GM12873 (cell line): ENCODE data around the gene HS3ST5.

ENCODE experiments used
- TF ChIP-seq, protein P1 (sequence below): IDR thresholded peaks from 2 replicates; pipeline ENCODE4 v1.5.1; 2012; ENCODE audit warnings: low read depth, mild to moderate bottlenecking, moderate library complexity, low read length, control low read depth; ENCODE audit not compliant: insufficient read depth; ENCODE audit errors: missing control alignments

The HS3ST5 gene, protein sequence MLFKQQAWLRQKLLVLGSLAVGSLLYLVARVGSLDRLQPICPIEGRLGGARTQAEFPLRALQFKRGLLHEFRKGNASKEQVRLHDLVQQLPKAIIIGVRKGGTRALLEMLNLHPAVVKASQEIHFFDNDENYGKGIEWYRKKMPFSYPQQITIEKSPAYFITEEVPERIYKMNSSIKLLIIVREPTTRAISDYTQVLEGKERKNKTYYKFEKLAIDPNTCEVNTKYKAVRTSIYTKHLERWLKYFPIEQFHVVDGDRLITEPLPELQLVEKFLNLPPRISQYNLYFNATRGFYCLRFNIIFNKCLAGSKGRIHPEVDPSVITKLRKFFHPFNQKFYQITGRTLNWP

DNA sequence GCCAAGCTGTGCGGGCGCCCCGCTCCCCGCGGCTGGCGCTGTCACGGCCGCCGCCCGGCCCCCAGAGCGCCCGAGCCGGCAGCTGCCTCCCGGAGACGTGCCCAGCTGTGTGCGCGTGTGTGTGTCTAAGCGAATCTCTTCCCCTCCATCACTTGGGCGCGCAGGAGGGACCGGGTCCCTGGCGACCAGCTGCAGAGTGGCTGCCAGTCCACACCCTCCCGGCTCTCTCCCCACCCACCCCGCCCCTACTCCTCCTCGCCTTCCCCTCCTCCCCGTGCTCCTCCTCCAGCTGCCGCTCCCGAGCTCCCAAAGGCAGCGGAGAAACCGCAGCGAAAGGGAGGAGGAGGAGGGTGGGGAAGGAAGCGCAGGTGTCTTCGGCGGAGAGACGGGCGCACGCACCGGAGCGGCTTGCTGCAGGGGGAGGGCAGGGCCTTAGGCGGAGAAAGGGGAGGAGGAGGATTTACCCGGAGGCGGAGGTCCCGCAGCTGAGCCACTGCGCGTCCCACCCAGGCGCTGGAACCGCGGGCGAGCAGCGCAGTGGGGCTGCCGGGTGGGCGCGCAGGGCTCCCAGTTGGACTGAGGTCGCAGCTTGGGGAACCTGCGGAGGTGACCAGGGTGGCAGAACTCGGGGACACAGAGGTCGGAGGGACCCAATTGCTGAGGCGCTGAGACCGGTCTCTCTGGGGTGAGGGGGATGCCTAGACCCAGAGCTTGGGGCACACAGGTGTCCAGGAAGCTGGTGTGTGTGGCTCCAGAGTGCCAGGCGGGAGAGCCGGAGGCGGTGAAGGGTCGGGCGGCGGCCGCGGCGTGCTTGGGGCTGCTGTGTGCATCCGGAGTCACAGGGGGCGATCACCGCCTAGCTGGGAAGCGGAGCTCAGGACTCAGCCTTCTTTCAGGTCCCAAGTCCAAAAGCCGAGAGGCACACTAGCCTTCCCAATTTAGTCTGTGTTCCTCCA lies at the start of gene HS3ST5:
HS3ST5 (minus strand) TSS at position 198 of the 956 bp plus-strand sequence. CDS start 280,178 bp downstream, outside the sequence.
- TF ChIP-seq, protein P1, sequence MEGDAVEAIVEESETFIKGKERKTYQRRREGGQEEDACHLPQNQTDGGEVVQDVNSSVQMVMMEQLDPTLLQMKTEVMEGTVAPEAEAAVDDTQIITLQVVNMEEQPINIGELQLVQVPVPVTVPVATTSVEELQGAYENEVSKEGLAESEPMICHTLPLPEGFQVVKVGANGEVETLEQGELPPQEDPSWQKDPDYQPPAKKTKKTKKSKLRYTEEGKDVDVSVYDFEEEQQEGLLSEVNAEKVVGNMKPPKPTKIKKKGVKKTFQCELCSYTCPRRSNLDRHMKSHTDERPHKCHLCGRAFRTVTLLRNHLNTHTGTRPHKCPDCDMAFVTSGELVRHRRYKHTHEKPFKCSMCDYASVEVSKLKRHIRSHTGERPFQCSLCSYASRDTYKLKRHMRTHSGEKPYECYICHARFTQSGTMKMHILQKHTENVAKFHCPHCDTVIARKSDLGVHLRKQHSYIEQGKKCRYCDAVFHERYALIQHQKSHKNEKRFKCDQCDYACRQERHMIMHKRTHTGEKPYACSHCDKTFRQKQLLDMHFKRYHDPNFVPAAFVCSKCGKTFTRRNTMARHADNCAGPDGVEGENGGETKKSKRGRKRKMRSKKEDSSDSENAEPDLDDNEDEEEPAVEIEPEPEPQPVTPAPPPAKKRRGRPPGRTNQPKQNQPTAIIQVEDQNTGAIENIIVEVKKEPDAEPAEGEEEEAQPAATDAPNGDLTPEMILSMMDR, result peak; percentile 30

DNA sequence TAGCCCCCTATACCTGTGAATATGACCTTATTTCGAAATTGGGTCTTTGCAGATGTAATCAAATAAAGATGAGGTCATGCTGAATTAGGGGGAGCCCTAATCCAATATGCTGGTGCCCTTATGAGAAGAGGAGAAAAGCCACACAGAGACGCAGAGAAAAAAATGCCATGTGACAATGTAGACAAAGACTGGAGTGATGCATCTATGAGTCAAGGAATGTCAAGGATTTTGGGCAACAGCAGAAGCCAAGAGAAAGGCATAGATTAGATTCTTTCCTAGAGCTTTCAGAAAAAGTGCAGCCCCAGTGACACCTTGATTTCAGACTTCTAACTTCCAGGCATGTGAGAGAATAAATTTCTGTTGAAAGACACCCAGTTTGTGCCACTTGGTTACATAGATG lies 47.4 kb upstream of the HS3ST5 start:
- TF ChIP-seq, protein P1, result no peak

DNA sequence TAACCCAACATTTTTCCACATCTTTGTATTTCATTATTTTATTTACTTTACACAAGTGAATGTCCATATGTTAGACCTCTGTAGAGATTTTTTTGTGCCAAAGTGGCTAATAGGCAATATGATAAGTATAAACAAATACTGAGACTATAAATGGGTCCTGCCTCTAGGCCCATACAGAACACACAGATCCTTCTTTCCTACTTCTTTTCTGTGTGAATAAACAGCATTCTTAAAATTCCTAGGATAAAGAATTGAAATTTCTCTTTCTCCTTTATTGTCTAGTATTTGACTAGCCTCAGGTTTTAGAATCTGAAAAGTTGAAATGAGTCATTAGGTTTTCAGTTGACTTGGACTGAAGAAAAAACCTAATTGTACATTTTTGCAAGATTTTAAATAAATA lies 46.3 kb upstream of the HS3ST5 start:
- TF ChIP-seq, protein P1, result no peak

GRCh38 chr6:114382406-114382805 lies 39.6 kb upstream of the HS3ST5 start:
- TF ChIP-seq, protein P1, result no peak

GRCh38 chr6:114377881-114378280 lies 35.1 kb upstream of the HS3ST5 start:
- TF ChIP-seq, protein P1, result no peak

GRCh38 chr6:114376611-114377175 lies 33.9 kb upstream of the HS3ST5 start:
- TF ChIP-seq, protein P1, result no peak
